HG02852 (cell line): ENCODE data around the gene NAV1.

Experiments used
- ATAC-seq: cut with Tn5 transposase; IDR thresholded peaks from one replicate; pipeline ENCODE4 v1.9.1; 2021; ENCODE audit warnings: mild to moderate bottlenecking, moderate library complexity; ENCODE audit not compliant: unreplicated experiment

NAV1 gene

DNA sequence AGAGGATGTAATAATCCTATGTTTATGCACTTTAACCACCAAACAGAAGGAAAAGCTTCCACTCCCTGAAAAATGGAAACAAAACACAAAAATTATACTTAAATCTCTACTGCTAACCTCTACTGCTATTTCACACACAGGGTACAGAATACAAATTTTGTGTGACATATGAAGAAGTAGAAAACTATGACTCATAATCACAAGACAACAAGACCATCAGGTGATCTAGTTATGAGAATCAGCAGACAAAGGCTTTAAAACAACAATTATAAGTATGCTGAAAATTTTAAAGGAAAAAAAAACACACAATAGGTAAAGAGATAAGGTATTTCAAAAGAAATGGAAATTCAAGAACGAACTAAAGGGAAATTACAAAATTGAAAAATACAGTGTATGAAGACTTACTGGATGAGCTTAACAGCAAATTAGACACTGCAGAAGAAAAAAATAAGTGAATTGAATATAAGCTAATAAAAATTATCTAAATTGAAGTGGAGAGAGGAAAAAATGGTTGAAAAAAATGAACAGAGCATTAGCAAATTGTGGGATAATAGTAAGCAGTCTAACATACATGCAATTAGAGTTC lies 13.6 kb upstream of the NAV1 start:
- ATAC-seq, result no peak

GRCh38 chr1:201527879-201528278 lies 11.0 kb upstream of the NAV1 start:
- no peak for ATAC-seq

GRCh38 chr1:201528631-201529252 lies 10.2 kb upstream of the NAV1 start:
- no peak for ATAC-seq

GRCh38 chr1:201530741-201531531 lies 8.0 kb upstream of the NAV1 start:
- ATAC-seq, result no peak

- no peak for ATAC-seq
Observed at GRCh38 chr1:201531551-201532425, 7.1 kb upstream of the NAV1 start.

DNA sequence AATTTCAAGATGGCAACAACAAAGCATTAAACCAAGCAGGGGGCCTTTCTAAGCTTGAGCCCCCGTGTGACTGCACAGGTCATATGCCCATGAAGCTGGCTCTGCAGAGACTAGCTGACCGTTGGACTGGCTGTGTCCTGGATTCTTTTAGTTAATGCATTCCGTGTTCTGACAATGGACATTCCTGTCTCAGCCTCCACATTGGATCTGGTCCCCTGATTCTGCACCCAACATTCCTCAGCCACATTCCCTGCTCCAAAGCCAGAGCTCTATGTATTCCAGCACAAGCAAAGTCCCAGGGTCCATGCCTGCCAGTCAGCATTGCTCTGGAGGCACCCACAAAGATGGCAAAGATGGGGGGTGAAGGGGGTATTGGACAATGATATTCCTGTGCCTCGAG lies 5.1 kb upstream of the NAV1 start:
- no peak for ATAC-seq

- no peak for ATAC-seq
Observed at GRCh38 chr1:201535046-201535918, 3.6 kb upstream of the NAV1 start.

DNA sequence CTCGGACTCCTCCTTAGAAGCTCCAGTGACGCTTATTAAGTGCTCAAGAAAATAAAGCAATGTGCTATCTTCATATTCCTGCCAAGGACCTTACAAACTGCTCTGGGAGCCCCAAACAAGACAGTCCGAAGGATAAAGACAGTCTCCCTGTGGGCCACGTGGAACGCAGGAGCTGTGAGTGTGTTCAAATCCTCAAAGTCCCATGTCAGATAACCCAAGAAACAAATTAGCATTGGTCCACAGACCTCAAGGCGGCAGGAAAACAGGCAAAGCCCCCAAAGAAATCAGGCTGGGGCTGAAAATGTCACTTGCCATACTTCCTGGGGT lies 3.0 kb upstream of the NAV1 start:
- no peak for ATAC-seq

- ATAC-seq, result no peak
Observed at GRCh38 chr1:201536558-201536957, 2.4 kb upstream of the NAV1 start.

DNA sequence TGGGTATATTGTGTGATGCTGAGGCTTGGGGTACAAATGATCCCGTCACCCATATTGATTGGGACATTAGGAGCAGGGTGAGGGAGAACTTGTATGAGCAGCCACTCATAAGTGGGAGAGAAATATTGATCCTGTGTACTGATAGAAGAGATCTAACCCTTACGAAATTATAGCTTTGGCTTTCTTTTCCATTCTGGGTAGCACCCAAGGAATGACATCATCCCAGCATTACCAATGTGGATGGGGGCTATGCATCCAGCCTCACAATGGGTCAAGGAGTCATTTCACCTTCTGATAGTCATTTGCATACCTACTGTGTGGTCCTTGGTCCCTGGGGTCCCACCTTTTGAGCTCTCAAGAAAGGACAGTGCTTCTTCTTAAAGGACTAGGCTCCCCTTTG lies 1.9 kb upstream of the NAV1 start:
- ATAC-seq, result no peak

GRCh38 chr1:201537467-201537866 lies 1.5 kb upstream of the NAV1 start:
- no peak for ATAC-seq

GRCh38 chr1:201537891-201538611 lies 876 bp upstream of the NAV1 start:
- no peak for ATAC-seq

- no peak for ATAC-seq
Observed at GRCh38 chr1:201539561-201540431, 869 bp downstream of the NAV1 start.

DNA sequence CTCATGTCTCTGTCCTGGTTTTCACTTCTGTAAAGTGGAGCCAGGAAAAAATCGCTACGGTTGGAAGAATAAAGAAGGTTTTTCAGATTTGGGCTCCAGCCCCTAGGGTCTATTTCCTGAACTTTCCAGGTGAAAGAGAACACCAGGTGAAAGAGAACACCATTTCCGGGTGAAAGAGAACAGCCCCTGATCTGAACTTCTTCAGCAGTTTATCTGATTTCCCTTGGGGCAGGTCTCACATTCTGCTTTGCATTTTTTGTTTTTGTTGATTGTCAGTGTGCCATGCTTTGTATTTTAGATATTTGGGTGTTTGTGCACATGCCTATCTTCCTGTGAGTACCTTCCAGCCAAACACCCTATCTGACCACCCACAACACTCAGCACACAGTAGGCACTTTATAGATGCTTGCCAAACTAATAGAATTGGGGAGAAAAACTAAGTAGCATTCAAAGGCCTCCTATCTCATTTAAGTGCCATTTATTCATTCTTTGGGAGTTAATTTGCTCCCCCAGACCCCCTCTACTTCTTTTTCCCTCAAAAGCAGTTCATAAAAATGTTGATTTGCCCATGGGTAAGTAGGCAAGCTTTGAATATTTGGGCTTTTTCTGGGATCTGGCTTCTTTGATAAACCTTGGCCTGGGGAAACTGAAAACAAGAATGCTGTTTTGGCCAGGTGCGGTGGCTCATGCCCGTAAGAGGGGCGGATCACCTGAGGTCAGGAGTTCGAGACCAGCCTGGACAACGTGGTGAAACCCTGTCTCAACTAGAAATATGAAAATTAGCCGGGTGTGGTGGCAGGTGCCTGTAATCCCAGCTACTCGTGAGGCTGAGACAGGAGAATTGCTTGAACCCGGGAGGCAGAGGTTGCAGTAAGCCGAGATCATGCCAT lies 2.2 kb downstream of the NAV1 start:
- ATAC-seq, result no peak

GRCh38 chr1:201542309-201543035 lies 3.5 kb downstream of the NAV1 start:
- no peak for ATAC-seq

GRCh38 chr1:201543871-201544642 lies 5.1 kb downstream of the NAV1 start:
- no peak for ATAC-seq
